Measurements from ENCODE around the gene ZNF425.
"Not testable (repeated sequence)": the region's sequence is repeated elsewhere in the genome, so short reads cannot be mapped to it uniquely, and the experiment has no call there.

Gene ZNF425

GRCh38 chr7:149071641-149072437 is 54.3 kb downstream of the ZNF425 start:
- no peak for DNase-seq (ENCODE audit: low spot score)

- DNase-seq (ENCODE audit: low spot score), result no peak
These were observed 54.9 kb downstream of the ZNF425 start for GRCh38 chr7:149071182-149071635.

- no peak for DNase-seq (ENCODE audit: low spot score)
These were observed 55.6 kb downstream of the ZNF425 start for GRCh38 chr7:149070372-149071125.

GRCh38 chr7:149067869-149068268 is 58.3 kb downstream of the ZNF425 start:
- no peak for DNase-seq (ENCODE audit: low spot score)

- no peak for DNase-seq (ENCODE audit: low spot score)
These were observed 62.6 kb downstream of the ZNF425 start for GRCh38 chr7:149063476-149063875.

- not testable (repeated sequence) for DNase-seq (ENCODE audit: low spot score)
These were observed 63.8 kb downstream of the ZNF425 start for GRCh38 chr7:149062217-149062899.

GRCh38 chr7:149060156-149060555 is 66.0 kb downstream of the ZNF425 start:
- no peak for DNase-seq (ENCODE audit: low spot score)

- no peak for DNase-seq (ENCODE audit: low spot score)
These were observed 72.2 kb downstream of the ZNF425 start for GRCh38 chr7:149053885-149054284.

- DNase-seq (ENCODE audit: low spot score), result no peak
These were observed 72.7 kb downstream of the ZNF425 start for GRCh38 chr7:149053384-149053783.
